ENCODE data around the gene TNS3.

Gene TNS3

GRCh38 chr7:47464266-47464665 lies 117.6 kb downstream of the TNS3 start:
- DNase-seq, result no peak

GRCh38 chr7:47461746-47462145 lies 120.2 kb downstream of the TNS3 start:
- DNase-seq, result no peak

GRCh38 chr7:47461161-47461560 lies 120.8 kb downstream of the TNS3 start:
- DNase-seq, result no peak

- DNase-seq, result no peak
These were observed 121.5 kb downstream of the TNS3 start for GRCh38 chr7:47460251-47460989.

GRCh38 chr7:47458486-47458885 lies 123.4 kb downstream of the TNS3 start:
- no peak for DNase-seq

GRCh38 chr7:47458057-47458456 lies 123.9 kb downstream of the TNS3 start:
- no peak for DNase-seq

- no peak for DNase-seq
These were observed 125.5 kb downstream of the TNS3 start for GRCh38 chr7:47456210-47456955.

GRCh38 chr7:47455872-47456185 lies 126.1 kb downstream of the TNS3 start:
- no peak for DNase-seq

GRCh38 chr7:47454974-47455871 lies 126.7 kb downstream of the TNS3 start:
- DNase-seq, result no peak

- DNase-seq, result no peak
These were observed 127.6 kb downstream of the TNS3 start for GRCh38 chr7:47454069-47454973.

- no peak for DNase-seq
These were observed 128.5 kb downstream of the TNS3 start for GRCh38 chr7:47453093-47454061.

GRCh38 chr7:47452715-47453092 lies 129.2 kb downstream of the TNS3 start:
- no peak for DNase-seq

- no peak for DNase-seq
These were observed 129.6 kb downstream of the TNS3 start for GRCh38 chr7:47452295-47452694.

GRCh38 chr7:47451851-47452205 lies 130.1 kb downstream of the TNS3 start:
- no peak for DNase-seq

- DNase-seq, result no peak
These were observed 131.9 kb downstream of the TNS3 start for GRCh38 chr7:47449810-47450590.

- DNase-seq, result no peak
These were observed 132.9 kb downstream of the TNS3 start for GRCh38 chr7:47448971-47449370.

GRCh38 chr7:47447621-47448349 lies 134.1 kb downstream of the TNS3 start:
- no peak for DNase-seq

- DNase-seq, result no peak
These were observed 134.9 kb downstream of the TNS3 start for GRCh38 chr7:47446871-47447466.

- no peak for DNase-seq
These were observed 137.4 kb downstream of the TNS3 start for GRCh38 chr7:47444376-47445098.
